C4-2B (cell line): ENCODE measurements around the gene MYO6.

ENCODE experiments used
- H3K27ac ChIP-seq: fragments of 450-650 bp; 2 replicates; pipeline ENCODE4 v1.5.1; 2017
- ZFX ChIP-seq: fragments of 450-650 bp; IDR thresholded peaks from 2 replicates; pipeline ENCODE4 v1.6.1; 2017
- TF ChIP-seq, protein P1 (sequence below): fragments of 450-650 bp; conservative IDR thresholded peaks from 2 replicates; pipeline ENCODE4 v1.5.1; 2017; ENCODE audit warnings: mild to moderate bottlenecking

Gene MYO6

DNA sequence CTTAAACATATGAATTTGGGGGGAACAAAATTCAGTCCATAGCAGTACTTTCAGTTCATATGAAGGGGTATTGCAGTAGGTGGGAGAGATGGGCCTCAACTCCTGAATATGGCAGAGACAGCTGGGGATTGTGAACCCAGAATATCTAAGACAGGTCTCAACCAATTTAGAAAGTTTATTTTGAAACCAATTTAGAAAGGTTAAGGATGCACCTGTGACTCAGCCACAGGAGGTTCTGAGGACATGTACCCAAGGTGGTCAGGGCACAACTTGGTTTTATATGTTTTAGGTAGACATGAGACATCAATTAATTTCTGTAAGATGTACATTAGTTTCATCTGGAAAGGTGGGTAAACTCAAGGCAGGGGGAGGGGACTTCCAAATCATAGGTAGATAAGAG lies 59.5 kb downstream of the MYO6 start:
- TF ChIP-seq, protein P1, sequence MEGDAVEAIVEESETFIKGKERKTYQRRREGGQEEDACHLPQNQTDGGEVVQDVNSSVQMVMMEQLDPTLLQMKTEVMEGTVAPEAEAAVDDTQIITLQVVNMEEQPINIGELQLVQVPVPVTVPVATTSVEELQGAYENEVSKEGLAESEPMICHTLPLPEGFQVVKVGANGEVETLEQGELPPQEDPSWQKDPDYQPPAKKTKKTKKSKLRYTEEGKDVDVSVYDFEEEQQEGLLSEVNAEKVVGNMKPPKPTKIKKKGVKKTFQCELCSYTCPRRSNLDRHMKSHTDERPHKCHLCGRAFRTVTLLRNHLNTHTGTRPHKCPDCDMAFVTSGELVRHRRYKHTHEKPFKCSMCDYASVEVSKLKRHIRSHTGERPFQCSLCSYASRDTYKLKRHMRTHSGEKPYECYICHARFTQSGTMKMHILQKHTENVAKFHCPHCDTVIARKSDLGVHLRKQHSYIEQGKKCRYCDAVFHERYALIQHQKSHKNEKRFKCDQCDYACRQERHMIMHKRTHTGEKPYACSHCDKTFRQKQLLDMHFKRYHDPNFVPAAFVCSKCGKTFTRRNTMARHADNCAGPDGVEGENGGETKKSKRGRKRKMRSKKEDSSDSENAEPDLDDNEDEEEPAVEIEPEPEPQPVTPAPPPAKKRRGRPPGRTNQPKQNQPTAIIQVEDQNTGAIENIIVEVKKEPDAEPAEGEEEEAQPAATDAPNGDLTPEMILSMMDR, result no peak
- no peak for TF ChIP-seq ZFX
- H3K27ac ChIP-seq, result no peak overlapping the region

DNA sequence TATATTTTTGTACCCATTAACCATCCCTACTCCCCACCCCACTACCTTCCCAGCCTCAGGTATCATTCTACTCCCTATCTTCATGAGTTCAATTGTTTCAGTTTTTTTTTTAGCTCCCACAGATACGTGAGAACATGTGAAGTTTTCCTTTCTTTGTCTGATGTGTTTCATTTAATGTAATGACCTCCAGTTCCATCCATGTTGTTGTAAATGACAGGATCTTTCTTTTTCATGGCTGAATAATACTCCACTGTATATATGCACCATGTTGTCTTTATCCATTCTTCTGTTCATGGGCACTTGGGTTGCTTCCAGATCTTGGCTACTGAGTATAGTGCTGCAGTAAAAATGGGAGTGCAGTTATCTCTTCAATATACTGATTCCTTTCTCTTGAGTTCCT lies 63.5 kb downstream of the MYO6 start:
- no peak for TF ChIP-seq ZFX
- TF ChIP-seq, protein P1, result no peak
- no peak overlapping the region for H3K27ac ChIP-seq

DNA sequence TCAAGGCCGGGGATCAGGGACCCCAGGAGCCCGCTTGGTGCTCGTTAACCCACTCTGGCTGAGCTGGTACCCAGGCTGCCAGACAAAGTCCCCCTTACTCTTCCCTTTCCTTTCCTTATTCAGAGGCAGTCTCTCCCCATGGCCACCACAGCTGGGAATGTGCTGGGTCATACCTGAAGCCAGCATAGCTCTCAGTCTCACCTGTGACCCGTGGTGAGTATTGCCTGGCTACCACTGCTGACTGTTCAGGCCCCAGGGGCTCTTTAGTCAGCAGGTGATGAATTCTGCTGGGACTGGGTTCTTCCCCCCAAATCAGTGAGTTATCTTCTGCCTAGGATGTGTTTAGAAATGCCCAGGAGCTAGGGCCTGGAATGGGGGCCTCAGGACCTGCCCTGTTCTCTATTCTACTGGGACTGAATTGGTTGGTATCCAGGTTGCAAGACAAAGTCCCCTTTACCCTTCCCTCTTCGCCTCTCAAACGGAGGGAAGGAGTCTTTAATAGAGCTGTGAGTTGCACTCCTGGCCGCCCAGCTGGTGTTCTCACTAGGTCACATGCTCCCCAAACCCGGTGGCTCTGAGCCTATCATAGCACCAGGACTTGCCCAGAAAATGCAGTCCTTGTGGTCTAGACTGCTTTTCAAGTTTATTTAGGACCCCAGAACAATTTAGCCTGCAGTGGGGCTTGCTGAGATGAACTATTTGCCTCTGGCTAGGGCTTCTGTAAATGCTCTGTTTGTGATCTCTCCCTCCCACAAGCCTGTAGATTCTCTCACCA lies 64.6 kb downstream of the MYO6 start:
- TF ChIP-seq, protein P1, result no peak
- TF ChIP-seq ZFX, result no peak
- no peak overlapping the region for H3K27ac ChIP-seq

DNA sequence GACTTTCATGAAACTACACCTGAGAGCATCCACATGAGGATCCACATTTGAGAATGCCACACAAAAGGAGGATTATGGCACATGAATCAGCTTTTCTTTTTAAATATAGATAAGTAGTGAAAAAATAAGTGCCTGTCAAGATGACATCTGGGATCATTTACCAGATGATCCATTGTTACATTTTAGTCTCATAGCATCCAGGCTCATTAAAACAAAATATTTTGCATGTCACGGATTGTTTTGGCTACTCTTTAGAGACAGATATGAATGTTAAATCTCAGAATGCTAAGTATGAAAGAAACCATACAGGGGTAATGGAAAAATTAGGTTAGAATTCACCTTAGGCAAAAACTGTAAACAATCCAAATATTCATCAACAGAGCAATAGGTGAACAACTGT lies 66.7 kb downstream of the MYO6 start:
- TF ChIP-seq, protein P1, result no peak
- TF ChIP-seq ZFX, result no peak
- H3K27ac ChIP-seq, result no peak overlapping the region

DNA sequence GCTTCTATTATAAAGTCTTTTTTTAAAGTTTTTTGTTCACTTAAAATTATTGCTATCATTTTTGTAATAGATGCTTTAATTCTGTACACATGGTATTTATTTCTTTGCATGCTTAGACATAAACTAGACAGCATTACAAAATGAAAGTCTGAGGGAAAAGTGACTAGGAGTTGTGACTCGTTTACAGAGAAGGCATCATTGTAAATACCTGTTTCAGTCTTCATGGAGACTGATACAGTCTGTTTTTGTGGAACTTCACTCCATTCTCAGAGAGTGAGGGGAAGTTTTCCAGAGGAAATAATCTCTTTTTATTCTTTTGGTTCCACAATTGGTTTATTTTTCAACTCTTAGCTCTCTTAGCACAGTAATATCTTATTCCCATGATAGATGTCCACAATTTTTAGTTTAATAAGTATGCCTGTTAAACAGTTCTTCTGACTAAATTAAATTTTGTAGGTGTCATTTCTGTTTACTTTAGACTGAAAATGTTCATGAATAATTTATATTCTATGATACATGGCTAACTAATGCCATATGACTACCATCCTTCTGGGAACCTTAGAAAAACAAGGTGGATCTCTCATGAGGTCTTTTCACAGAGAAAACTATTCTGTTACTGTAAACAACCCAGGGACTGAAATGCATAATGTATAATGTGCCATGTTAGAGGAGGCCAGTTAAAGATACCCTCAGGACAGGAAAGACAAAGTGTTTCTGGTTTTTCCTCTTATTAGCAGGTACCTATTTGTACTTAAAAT lies 69.2 kb downstream of the MYO6 start:
- no peak overlapping the region for H3K27ac ChIP-seq
- TF ChIP-seq, protein P1, result no peak
- TF ChIP-seq ZFX, result no peak

DNA sequence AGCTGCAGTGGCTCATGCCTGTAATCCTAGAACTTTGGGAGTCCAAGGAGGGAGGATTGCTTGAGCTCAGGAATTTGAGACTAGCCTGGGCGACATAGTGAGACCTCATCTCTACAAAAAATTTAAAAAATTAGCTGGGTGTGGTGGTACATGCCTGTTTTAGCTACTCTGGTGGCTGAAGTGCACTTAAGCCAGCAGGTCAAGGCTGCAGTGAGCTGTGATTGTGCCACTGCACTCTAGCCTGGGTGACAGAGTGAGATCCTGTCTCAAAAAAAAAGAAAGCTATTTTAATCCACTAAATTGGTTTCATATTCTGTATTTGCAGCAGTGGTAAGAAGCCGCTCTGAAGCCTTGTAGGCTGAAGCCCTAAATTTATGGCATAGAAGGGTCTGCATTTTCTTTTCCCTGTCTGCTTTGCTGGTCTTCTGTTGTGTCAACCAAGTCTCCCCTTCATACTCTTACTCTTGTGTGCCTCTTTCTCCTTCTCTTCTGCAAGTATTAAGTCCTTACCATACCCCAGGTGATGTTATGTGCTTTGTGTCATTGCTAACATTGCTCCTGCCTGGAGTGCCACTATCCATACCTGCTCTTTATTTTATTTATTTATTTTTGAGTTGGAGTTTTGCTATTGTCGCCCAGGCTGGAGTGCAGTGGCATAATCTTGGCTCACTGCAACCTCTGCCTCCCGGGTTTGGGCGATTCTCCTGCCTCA lies 70.9 kb downstream of the MYO6 start:
- TF ChIP-seq ZFX, result no peak
- TF ChIP-seq, protein P1, result no peak
- no peak overlapping the region; the same call in 1 of the 2 replicates for H3K27ac ChIP-seq

DNA sequence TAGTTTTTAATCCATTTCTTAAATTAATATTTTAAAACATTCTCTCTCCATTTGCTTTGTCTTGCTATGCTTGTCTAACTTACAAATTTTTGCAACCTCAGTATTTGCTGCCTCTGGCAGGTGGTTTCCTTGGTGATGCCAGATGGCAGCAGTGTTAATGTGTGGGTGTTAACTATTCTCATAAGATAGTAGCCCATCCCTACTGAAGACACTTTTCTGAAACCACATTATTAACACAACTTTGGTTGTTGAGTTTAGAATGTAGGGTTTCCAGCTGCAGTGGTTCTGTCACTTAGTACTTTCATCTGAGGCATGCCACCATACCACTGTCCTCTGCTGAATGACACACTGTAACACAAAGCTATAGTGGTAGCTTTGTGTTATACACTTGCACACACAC lies 75.1 kb downstream of the MYO6 start:
- TF ChIP-seq, protein P1, result no peak
- no peak for TF ChIP-seq ZFX
- no peak overlapping the region for H3K27ac ChIP-seq
